ENCODE results near the gene ZKSCAN3.

DNA sequence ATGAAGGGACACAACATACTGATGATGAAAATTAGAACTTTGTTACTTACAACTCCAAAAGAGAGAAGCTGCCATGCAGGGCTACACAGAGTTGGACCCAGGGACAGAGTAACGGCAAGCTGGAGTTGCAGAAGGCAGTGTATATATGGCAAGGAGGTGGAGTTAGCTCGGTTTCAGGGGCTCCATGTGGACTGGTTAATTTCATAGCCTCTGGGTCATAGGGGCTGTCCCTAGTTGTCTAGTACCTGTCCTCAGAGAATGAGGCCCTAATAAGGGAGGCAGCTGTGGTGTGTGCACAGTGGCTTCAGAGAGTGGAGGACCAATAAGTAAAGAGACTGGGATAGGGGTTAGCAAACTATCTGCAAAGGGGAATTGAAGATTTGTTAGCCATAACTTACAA lies 57.7 kb downstream of the ZKSCAN3 start:
- TF ChIP-seq CTCF (conservative IDR thresholded peaks at IDR 0.05), result no peak
- no peak for TF ChIP-seq EZH2 (IDR thresholded peaks at IDR 0.05; ENCODE audit: low read depth)

All from PC-9 (cell line).